OCI-M1 (cell line): ENCODE data around the gene MRPL52.
A peak's percentile ranks its signal among the peaks of the same experiment; 100 is the strongest.
"Not testable (repeated sequence)": the region's sequence is repeated elsewhere in the genome, so short reads cannot be mapped to it uniquely, and the experiment has no call there.

Experiments used
- DNase-seq: peaks from one replicate; lab custom pipeline; 2025; lab: John Stamatoyannopoulos, UW

Gene MRPL52

GRCh38 chr14:22852940-22853767, 23.5 kb downstream of the MRPL52 start:
- peak; percentile 90 for DNase-seq

DNA sequence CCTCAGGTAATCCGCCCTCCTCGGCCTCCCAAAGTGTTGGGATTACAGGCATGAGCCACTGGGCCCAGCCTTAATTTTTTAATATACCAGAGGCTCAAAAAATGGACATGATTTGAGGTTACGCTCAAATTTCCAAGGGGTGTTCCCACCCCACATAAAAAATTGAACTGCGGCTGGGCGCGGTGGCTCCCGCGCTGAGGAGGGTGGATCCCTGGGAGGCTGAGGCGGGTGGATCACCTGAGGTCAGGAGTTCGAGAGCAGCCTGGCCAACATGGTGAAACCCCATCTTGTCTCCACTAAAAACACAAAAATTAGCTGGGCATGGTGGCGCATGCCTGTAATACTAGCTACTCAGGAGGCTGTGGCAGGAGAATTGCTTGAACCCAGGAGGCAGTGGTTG, 24.6 kb downstream of the MRPL52 start:
- not testable (repeated sequence) for DNase-seq

DNA sequence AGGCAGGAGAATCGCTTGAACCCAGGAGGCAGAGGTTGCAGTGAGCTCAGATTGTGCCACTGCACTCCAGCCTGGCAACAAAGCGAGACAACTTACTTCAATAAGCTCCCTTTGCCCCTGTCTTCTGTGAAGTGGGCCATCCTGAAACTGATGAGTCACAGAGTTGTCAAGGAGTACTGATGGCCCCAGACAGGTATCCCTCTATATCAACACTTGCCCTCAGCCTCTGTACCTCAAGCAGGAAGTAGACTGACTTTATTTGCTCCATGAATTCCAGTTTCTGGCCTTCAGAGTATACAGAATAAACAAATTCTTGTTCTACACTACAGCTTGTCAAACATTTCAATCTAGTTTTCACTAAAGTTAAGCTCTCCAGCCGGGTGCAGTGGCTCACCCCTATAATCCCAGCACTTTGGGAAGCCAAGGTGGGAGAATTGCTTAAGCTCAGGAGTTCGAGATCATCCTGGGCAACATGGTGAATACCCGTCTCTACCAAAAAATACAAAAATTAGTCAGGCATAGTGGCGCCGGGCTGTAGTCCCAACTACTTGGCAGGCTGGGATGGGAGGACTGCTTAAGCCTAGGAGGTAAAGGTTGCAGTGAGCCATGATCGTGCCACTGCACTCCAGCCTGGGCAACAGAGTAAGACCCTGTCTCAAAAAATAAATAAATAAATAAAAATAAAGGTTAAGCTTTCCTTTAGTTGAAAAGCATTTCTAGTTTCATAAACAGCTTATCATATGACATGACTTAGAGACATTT, 25.5 kb downstream of the MRPL52 start:
- DNase-seq = no peak

- DNase-seq = no peak
Measured at GRCh38 chr14:22856428-22856827, 26.7 kb downstream of the MRPL52 start.

DNA sequence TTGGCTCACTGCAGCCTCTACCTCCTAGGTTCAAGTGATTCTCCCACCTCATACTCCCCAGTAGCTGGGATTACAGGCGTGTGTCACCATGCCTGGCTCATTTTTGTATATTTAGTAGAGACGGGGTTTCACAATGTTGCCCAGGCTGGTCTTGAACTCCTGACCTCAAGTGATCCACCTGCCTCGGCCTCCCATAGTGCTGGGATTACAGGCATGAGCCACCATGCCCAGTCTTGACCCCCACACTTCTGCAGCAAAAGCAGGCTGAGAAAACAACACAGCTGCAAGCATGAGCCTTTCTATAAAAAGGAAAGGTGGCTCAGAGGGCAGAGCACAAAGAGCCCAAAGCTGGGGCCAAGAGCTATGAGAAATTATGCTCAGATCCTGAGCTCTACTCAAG, 30.7 kb downstream of the MRPL52 start:
- not testable (repeated sequence) for DNase-seq

GRCh38 chr14:22861651-22862050, 32.0 kb downstream of the MRPL52 start:
- DNase-seq = no peak

- DNase-seq = no peak
Measured at GRCh38 chr14:22864979-22865378, 35.3 kb downstream of the MRPL52 start.

GRCh38 chr14:22865424-22866405, 36.0 kb downstream of the MRPL52 start:
- peak; percentile 9 for DNase-seq

DNA sequence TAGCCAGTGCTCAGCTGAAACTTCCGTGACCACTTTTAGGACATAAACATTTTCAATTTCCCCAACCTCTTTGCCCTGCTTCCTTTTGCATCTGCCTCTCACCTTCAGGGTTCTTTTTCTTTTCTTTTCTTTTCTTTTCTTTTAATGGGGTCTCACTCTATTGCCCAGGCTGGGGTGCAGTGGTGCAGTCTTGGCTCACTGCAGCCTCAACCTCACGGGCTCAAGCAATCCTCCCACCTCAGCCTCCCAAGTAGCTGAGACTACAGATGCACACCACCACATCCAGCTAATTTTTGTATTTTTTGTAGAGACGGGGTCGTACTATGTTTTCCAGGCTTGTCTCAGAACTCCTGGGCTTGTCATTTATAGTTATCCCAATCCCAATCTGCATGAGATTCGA, 37.2 kb downstream of the MRPL52 start:
- DNase-seq = no peak

DNA sequence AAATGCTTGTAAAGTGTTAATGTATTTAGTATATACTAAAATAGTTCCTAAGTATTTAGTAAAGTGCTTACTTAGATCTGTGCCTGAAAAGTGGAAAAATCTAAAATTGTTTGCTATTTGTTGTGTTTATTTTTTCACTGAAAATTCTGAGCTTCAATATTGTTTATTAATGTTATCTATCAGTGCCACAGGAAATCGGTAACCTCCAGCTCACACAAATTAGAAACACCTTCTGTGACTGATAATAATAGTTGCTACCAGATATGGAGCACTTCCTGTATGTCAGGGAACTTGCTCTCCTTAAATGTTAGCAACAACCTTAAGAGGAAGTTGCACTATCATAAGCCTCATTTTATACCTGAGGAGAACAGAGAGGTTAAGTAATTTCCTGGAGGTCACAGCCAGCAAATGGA, 41.1 kb downstream of the MRPL52 start:
- DNase-seq = peak; percentile 91

GRCh38 chr14:22871224-22872032, 41.7 kb downstream of the MRPL52 start, which contains the start of gene LRP10:
Gene LRP10, plus strand, starts transcription at chr14:22871740. Its CDS starts 564 bp downstream, at chr14:22872304.
- DNase-seq = peak; percentile 97

DNA sequence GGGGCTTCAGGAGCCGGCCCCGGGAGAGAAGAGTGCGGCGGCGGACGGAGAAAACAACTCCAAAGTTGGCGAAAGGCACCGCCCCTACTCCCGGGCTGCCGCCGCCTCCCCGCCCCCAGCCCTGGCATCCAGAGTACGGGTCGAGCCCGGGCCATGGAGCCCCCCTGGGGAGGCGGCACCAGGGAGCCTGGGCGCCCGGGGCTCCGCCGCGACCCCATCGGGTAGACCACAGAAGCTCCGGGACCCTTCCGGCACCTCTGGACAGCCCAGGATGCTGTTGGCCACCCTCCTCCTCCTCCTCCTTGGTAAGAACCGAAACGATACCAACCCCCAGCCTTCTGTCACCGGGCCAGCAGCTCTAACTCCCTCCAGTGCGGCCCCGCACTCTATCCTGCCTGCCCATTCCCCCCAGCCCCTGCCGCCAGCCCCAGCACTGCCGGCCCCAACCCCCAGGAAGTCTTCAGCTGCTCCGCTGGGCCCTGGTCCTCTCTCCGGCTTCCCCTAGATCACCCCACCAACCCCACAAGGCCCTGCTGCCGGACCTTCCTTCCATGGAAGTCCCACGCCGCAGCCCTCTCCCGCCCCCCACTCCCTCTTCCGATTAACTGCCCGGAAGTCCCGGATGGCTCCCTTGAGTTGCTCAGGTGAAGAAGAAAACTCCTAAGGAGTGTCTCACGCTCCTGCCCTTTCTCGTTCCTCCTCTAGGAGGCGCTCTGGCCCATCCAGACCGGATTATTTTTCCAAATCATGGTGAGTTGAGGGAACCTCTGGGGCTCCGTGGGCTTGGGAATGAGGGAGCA, 42.5 kb downstream of the MRPL52 start:
- DNase-seq = peak; percentile 87

DNA sequence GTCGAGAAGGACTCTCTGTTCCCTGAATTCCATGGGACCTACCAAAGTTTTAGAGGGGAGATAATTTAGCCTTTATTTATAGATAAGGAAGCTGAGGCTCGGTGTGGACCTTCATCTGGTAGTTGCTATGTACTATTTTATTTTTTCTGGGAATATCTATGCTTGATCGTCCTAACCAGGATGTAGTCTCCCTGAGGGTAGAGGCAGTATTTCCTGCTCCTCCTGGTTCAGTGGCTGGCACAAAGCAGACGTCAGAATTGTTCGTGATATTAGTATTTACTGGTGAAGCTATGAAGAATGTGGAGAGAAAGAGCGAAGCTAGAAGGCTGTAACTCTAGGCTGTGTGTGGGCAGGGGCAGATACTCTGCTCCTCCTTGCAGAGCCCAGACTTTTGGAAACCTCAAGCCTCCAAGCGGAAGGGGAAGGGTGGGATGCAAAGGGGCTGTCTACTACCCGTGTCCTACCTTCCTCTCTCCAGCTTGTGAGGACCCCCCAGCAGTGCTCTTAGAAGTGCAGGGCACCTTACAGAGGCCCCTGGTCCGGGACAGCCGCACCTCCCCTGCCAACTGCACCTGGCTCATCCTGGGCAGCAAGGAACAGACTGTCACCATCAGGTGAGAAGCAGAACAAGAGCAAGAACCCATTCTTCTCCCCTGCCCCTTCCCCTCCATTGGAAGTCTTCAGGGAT, 43.3 kb downstream of the MRPL52 start:
- DNase-seq = no peak

DNA sequence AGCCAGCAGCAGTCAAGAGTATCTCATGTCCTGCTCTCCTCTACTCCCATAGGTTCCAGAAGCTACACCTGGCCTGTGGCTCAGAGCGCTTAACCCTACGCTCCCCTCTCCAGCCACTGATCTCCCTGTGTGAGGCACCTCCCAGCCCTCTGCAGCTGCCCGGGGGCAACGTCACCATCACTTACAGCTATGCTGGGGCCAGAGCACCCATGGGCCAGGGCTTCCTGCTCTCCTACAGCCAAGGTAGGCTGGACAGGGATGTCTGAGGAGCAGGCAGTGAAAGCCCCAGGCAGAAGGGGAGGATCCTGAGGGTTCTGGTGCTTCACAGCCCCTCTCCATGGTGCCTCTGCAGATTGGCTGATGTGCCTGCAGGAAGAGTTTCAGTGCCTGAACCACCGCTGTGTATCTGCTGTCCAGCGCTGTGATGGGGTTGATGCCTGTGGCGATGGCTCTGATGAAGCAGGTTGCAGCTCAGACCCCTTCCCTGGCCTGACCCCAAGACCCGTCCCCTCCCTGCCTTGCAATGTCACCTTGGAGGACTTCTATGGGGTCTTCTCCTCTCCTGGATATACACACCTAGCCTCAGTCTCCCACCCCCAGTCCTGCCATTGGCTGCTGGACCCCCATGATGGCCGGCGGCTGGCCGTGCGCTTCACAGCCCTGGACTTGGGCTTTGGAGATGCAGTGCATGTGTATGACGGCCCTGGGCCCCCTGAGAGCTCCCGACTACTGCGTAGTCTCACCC, 45.5 kb downstream of the MRPL52 start:
- no peak for DNase-seq

DNA sequence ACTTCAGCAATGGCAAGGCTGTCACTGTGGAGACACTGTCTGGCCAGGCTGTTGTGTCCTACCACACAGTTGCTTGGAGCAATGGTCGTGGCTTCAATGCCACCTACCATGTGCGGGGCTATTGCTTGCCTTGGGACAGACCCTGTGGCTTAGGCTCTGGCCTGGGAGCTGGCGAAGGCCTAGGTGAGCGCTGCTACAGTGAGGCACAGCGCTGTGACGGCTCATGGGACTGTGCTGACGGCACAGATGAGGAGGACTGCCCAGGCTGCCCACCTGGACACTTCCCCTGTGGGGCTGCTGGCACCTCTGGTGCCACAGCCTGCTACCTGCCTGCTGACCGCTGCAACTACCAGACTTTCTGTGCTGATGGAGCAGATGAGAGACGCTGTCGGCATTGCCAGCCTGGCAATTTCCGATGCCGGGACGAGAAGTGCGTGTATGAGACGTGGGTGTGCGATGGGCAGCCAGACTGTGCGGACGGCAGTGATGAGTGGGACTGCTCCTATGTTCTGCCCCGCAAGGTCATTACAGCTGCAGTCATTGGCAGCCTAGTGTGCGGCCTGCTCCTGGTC, 46.1 kb downstream of the MRPL52 start:
- DNase-seq = no peak

DNA sequence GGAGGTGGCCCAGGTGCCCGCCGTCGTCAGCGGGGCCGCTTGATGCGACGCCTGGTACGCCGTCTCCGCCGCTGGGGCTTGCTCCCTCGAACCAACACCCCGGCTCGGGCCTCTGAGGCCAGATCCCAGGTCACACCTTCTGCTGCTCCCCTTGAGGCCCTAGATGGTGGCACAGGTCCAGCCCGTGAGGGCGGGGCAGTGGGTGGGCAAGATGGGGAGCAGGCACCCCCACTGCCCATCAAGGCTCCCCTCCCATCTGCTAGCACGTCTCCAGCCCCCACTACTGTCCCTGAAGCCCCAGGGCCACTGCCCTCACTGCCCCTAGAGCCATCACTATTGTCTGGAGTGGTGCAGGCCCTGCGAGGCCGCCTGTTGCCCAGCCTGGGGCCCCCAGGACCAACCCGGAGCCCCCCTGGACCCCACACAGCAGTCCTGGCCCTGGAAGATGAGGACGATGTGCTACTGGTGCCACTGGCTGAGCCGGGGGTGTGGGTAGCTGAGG, 47.4 kb downstream of the MRPL52 start:
- no peak for DNase-seq

- DNase-seq = no peak
Measured at GRCh38 chr14:22878271-22879246, 48.9 kb downstream of the MRPL52 start.
